Heart right ventricle (tissue), 16 donors: ENCODE data around the gene PELI2. TPM values are rescaled to one million over a fixed set of nuclear protein-coding genes. Genes with fewer than 3 reads are reported as not detected.
A peak's percentile ranks its signal among the peaks of the same experiment; 100 is the strongest.

Experiments used
- ATAC-seq, 8 donors: fragments of 200-7000 bp; cut with Tn5 transposase; one replicate each; pipeline ENCODE4 v1.9.1; 2020; ENCODE audit warnings: mild to moderate bottlenecking in 8 of 8, moderate library complexity in 8 of 8, moderate number of reproducible peaks in 1 of 8
- DNase-seq, 2 donors: peaks; one replicate each; pipeline ENCODE4 v3.0.0-alpha.2; 2020
- H3K27ac ChIP-seq, 10 donors: fragments of 200-600 bp; sonication (generic) in 2 of 10; one replicate each; pipeline versions ENCODE4 v1.5.0 to v1.8.0; 2020 to 2022; ENCODE audit warnings: mild to moderate bottlenecking in 3 of 10
- H3K27me3 ChIP-seq, 7 donors: fragments of 200-600 bp; one replicate each; pipeline ENCODE4 v1.8.0; 2021 to 2022; ENCODE audit warnings: mild to moderate bottlenecking in 2 of 7
- H3K36me3 ChIP-seq, 9 donors: fragments of 200-600 bp; sonication (generic) in 1 of 9; one replicate each; pipeline versions ENCODE4 v1.5.0 to v1.8.0; 2020 to 2022; ENCODE audit warnings: mild to moderate bottlenecking in 2 of 9
- H3K4me1 ChIP-seq, 9 donors: fragments of 200-600 bp; sonication (generic) in 1 of 9; one replicate each; pipeline versions ENCODE4 v1.5.0 to v1.8.0; 2020 to 2022; ENCODE audit warnings: mild to moderate bottlenecking in 4 of 9
- H3K4me3 ChIP-seq, 10 donors: fragments of 200-600 bp; sonication (generic) in 2 of 10; one replicate each; pipeline versions ENCODE4 v1.5.0 to v1.8.0; 2020 to 2022; ENCODE audit warnings: mild to moderate bottlenecking in 7 of 10, moderate library complexity in 2 of 10
- H3K9me3 ChIP-seq, 11 donors: fragments of 200-600 bp in 10 of 11; sonication (generic) in 2 of 11; one replicate each; pipeline versions ENCODE4 v1.5.0 to v1.8.0; 2013 to 2022; ENCODE audit warnings: mild to moderate bottlenecking in 2 of 11, control low read depth in 1 of 11, moderate library complexity in 1 of 11
- CTCF ChIP-seq, 9 donors: fragments of 200-600 bp; sonication (generic) in 2 of 9; IDR thresholded peaks; one replicate each; pipeline versions ENCODE4 v1.5.0 to v1.8.0; 2021 to 2022; ENCODE audit warnings: antibody characterized with exemption in 9 of 9, mild to moderate bottlenecking in 5 of 9, moderate library complexity in 1 of 9
- WGBS, 2 donors: extraction: QIAGEN DNeasy Blood & Tissue Kit; methylation state at CpG; one replicate each; pipeline ENCODE4 v1.1.7; 2013; ENCODE audit warnings: inconsistent platforms in 1 of 2; 5-methylcytosine and 5-hydroxymethylcytosine counted together
- intact Hi-C, 10 donors: fragments of 100-400 bp; cut with DNase I; formaldehyde crosslinking; loops; one replicate each; pipeline versions ENCODE4 v1.11.1 to v1.14.2; 2022
- polyA plus RNA-seq, 2 donors: library from polyadenylated mRNA; stranded (reverse); fragments of 200-250 nt; gene quantifications; one replicate each; pipeline ENCODE4 v1.2.3, GENCODE V29; 2013
- total RNA-seq, 10 donors: library from RNA; stranded (reverse); fragmentation: NEBNext Ultra II Directional in 3 of 10; extraction: Animal tissue kit (Norgen Biotek cat#: 25700) in 3 of 10; gene quantifications; one replicate each; pipeline versions ENCODE4 v1.2.1 to v1.2.4, GENCODE V29; 2021 to 2023
- donor health status: Arrhythmogenic right ventricular cardiomyopathy.
- donor health status: ischemic (EF 13 %, LVEDD 7.1; RV severe dilation, severe dysfunction).
- donor health status: healthy with polysubstance abuse.
- donor health status: DM: no; HTN: yes; CAD: no.
- donor health status: DM: no; HTN: no; CAD: no.
- donor health status: ischemic (EF 25% LVEDD 6.9; RV normal size, moderate dysfunction).
- donor health status: ischemic (EF 25% LVEDD 5.7; RV mildly dilated, moderate dysfunction).
- donor health status: healthy.
- donor health status: DM: yes; HTN: yes; CAD: no.
- donor health status: Ischemic cardiomyopathy.
- donor health status: ischemic (EF 35%, LVEDD 5.7; RV mildly dilated, moderate dysfunction).
- donor health status: nonischemic (EF 11% LVEDD 7.7; RV severe dilation, severe dysfunction).
- donor health status: DM: yes; HTN: yes; CAD: no.
- donor health status: PGD.
- donor health status: ischemic (EF 29% LVEDD 5.4; RV normal size, mild dysfunction).
- donor health status: nonischemic (EF 23%, LVEDD 6.1; RV moderate dilation, normal function).

The PELI2 gene
- total and polyA plus RNA-seq, 12 donors: 0.87 to 4.9 (median 2.0) TPM

- H3K4me3 ChIP-seq: no peak overlapping the region
- H3K4me1 ChIP-seq: peaks cover 0 to 9% (median 0%) of the 10 kb centered on the region in 9 donors
- no peak for TF ChIP-seq CTCF (IDR thresholded peaks at IDR 0.05)
- DNase-seq (no peak), ATAC-seq (no peak)
- intact Hi-C loops: loop anchor here in 1 of 10 donors (10.0 kb wide), 1 partner anchor 182 kb away; no protein-coding TSS in a partner anchor
- no peak overlapping the region for H3K27ac ChIP-seq
- no peaks in the 10 kb centered on the region for H3K36me3 ChIP-seq
- H3K27me3 ChIP-seq: no peaks in the 10 kb centered on the region
- no peaks in the 10 kb centered on the region for H3K9me3 ChIP-seq
- WGBS, 2 donors: 48 to 59% methylated on average over 2 of the region's 2 CpGs
These were observed 124.9 kb downstream of the PELI2 start for GRCh38 chr14:56243110-56243509.

- ATAC-seq (peak in 1 of 8 donors; percentile 41), DNase-seq (no peak)
- Histone ChIP-seq H3K4me3 (no peak overlapping the region), H3K27me3 (no peaks in the 10 kb centered on the region), H3K36me3 (no peaks in the 10 kb centered on the region), H3K9me3 (no peaks in the 10 kb centered on the region), H3K27ac (peak overlapping the region in 1 of 10 donors; percentile 12), H3K4me1 (peaks cover 0 to 9% (median 0%) of the 10 kb centered on the region in 9 donors)
- TF ChIP-seq CTCF (IDR thresholded peaks at IDR 0.05): no peak
- intact Hi-C loops: loop anchor here in 1 of 10 donors (10.0 kb wide), 1 partner anchor 181 kb away; no protein-coding TSS in a partner anchor
- WGBS, 2 donors: 52 to 55% methylated on average over 5 of the region's 5 CpGs
These were observed 126.1 kb downstream of the PELI2 start for GRCh38 chr14:56244138-56244789.

- DNase-seq: no peak
- H3K4me3 ChIP-seq: no peak overlapping the region
- intact Hi-C loops: loop anchor here in 1 of 10 donors (10.0 kb wide), 1 partner anchor 177 kb away; no protein-coding TSS in a partner anchor
- TF ChIP-seq CTCF (IDR thresholded peaks at IDR 0.05): peak in 8 of 9 donors; percentile 8 to 47 (median 36)
- no peaks in the 10 kb centered on the region for H3K9me3 ChIP-seq
- ATAC-seq: no peak
- H3K4me1 ChIP-seq: peaks cover 0 to 9% (median 0%) of the 10 kb centered on the region in 9 donors
- WGBS, 2 donors: 66 to 68% methylated on average over 5 of the region's 5 CpGs
- H3K27ac ChIP-seq: no peak overlapping the region
- H3K27me3 ChIP-seq: no peaks in the 10 kb centered on the region
- no peaks in the 10 kb centered on the region for H3K36me3 ChIP-seq
These were observed 129.4 kb downstream of the PELI2 start for GRCh38 chr14:56247495-56248200.

- Histone ChIP-seq H3K9me3 (no peaks in the 10 kb centered on the region), H3K4me1 (peaks cover 0 to 9% (median 0%) of the 10 kb centered on the region in 9 donors), H3K4me3 (no peak overlapping the region), H3K27ac (no peak overlapping the region), H3K27me3 (no peaks in the 10 kb centered on the region), H3K36me3 (no peaks in the 10 kb centered on the region)
- intact Hi-C loops: loop anchor here in 1 of 10 donors (10.0 kb wide), 1 partner anchor 176 kb away; no protein-coding TSS in a partner anchor
- ATAC-seq (no peak), DNase-seq (no peak)
- WGBS, 2 donors: 83 to 87% methylated on average over 5 of the region's 5 CpGs
- no peak for TF ChIP-seq CTCF (IDR thresholded peaks at IDR 0.05)
These were observed 130.2 kb downstream of the PELI2 start for GRCh38 chr14:56248442-56248841.
